Naive thymus-derived CD4-positive, alpha-beta T cell (primary cell): Measurements from ENCODE around the gene BRS3. TPM values are rescaled to one million over a fixed set of nuclear protein-coding genes. Genes with fewer than 3 reads are reported as not detected.

Experiments
- ATAC-seq: fragments of 150-1000 bp; cut with Tn5 transposase; 2 replicates; pipeline ENCODE4 v1.10.0; 2021; ENCODE audit warnings: mild to moderate bottlenecking, moderate library complexity
- CTCF ChIA-PET: fragments of 350-600 bp; sonication (Branson Sonifier 250); formaldehyde crosslinking; loops from one replicate; lab custom pipeline; 2021; ENCODE audit warnings: antibody characterized with exemption; lab: Charles Lee
- POLR2A ChIA-PET: fragments of 350-600 bp; sonication (Branson Sonifier 250); formaldehyde crosslinking; loops from one replicate; lab custom pipeline; 2021; ENCODE audit warnings: antibody characterized with exemption, inconsistent platforms; lab: Charles Lee
- DNase-seq, 9 donors: peaks; one replicate each; pipeline versions ENCODE4 v3.0.0 to v3.0.0-alpha.2; 2020 to 2022; ENCODE audit warnings: mixed read lengths in 1 of 9
- H3K27ac ChIP-seq: one replicate; pipeline ENCODE4 v1.7.0; 2013; ENCODE audit warnings: mild to moderate bottlenecking, low read depth, low read length, moderate library complexity
- H3K27me3 ChIP-seq, 2 donors: one replicate each; pipeline ENCODE4 v1.7.0; 2013; ENCODE audit warnings: low read length in 2 of 2, mild to moderate bottlenecking in 2 of 2, moderate library complexity in 2 of 2; ENCODE audit not compliant: control insufficient read depth in 2 of 2, insufficient read depth in 2 of 2
- H3K36me3 ChIP-seq, 3 experiments: 1 replicate in 2 of 3; 2 replicates in 1 of 3; pipeline ENCODE4 v1.7.0; 2013; ENCODE audit warnings: low read length in 3 of 3, mild to moderate bottlenecking in 3 of 3, moderate library complexity in 1 of 3; ENCODE audit not compliant: insufficient read depth in 3 of 3, control insufficient read depth in 2 of 3
- H3K4me1 ChIP-seq, 2 donors: one replicate each; pipeline ENCODE4 v1.7.0; 2013; ENCODE audit warnings: low read length in 2 of 2, mild to moderate bottlenecking in 2 of 2, moderate library complexity in 1 of 2; ENCODE audit not compliant: control insufficient read depth in 2 of 2, insufficient read depth in 2 of 2
- H3K4me3 ChIP-seq: 2 replicates; pipeline ENCODE4 v1.7.0; 2013; ENCODE audit warnings: mild to moderate bottlenecking, low read length
- H3K9me3 ChIP-seq, 3 experiments: 1 replicate in 2 of 3; 2 replicates in 1 of 3; pipeline ENCODE4 v1.7.0; 2013; ENCODE audit warnings: low read length in 3 of 3; ENCODE audit not compliant: control insufficient read depth in 2 of 3
- H3K27ac Mint-ChIP-seq, 9 donors: one replicate each; pipeline ENCODE4 v1.8.0; 2020 to 2022; ENCODE audit warnings: mixed read lengths in 9 of 9, mild to moderate bottlenecking in 8 of 9, moderate library complexity in 5 of 9, inconsistent platforms in 2 of 9
- H3K27me3 Mint-ChIP-seq, 5 donors: one replicate each; pipeline ENCODE4 v1.8.0; 2021 to 2022; ENCODE audit warnings: mixed read lengths in 5 of 5, mild to moderate bottlenecking in 1 of 5
- H3K36me3 Mint-ChIP-seq, 5 donors: one replicate each; pipeline ENCODE4 v1.8.0; 2020 to 2022; ENCODE audit warnings: mixed read lengths in 5 of 5, mild to moderate bottlenecking in 3 of 5, inconsistent platforms in 1 of 5
- H3K4me1 Mint-ChIP-seq, 7 donors: one replicate each; pipeline ENCODE4 v1.8.0; 2020 to 2022; ENCODE audit warnings: mixed read lengths in 7 of 7, mild to moderate bottlenecking in 3 of 7, inconsistent platforms in 1 of 7
- H3K4me3 Mint-ChIP-seq, 10 donors: one replicate each; pipeline ENCODE4 v1.8.0; 2020 to 2022; ENCODE audit warnings: mild to moderate bottlenecking in 10 of 10, mixed read lengths in 10 of 10, moderate library complexity in 6 of 10, inconsistent platforms in 2 of 10
- H3K9me3 Mint-ChIP-seq, 11 donors: one replicate each; pipeline ENCODE4 v1.8.0; 2020 to 2022; ENCODE audit warnings: mixed read lengths in 11 of 11, mild to moderate bottlenecking in 4 of 11, inconsistent platforms in 1 of 11, moderate library complexity in 1 of 11
- intact Hi-C, 2 donors: fragments of 100-400 bp; cut with micrococcal nuclease; formaldehyde crosslinking; loops; one replicate each; pipeline ENCODE4 v1.15.1; 2023
- polyA plus RNA-seq, 2 donors: library from polyadenylated mRNA; unstranded; fragments of 300-500 nt; fragmentation: Illumina TruSeq; gene quantifications; one replicate each; pipeline ENCODE4 v1.2.3, GENCODE V29; 2021
- total RNA-seq, 6 experiments: library from RNA in 5 of 6; stranded (reverse) in 5 of 6; gene quantifications; 1 replicate in 5 of 6; 2 replicates in 1 of 6; pipeline ENCODE4 v1.2.3 and lab custom pipeline; 2021 to 2026

Gene BRS3
- total and polyA plus RNA-seq, 7 experiments from 2014 or later: not detected

- Mint-ChIP-seq H3K4me1 (no peaks in the 10 kb centered on the region), H3K27ac (no peak overlapping the region), H3K9me3 (peaks cover 0 to 2% (median 0%) of the 10 kb centered on the region in 11 donors), H3K4me3 (no peak overlapping the region), H3K27me3 (peaks cover 0 to 5% (median 0%) of the 10 kb centered on the region in 5 donors), H3K36me3 (peaks cover 0 to 3% (median 0%) of the 10 kb centered on the region in 5 donors)
- ATAC-seq (no peak), DNase-seq (no peak)
- H3K36me3 ChIP-seq: no peaks in the 10 kb centered on the region
- H3K4me3 ChIP-seq: no peak overlapping the region
- no peaks in the 10 kb centered on the region for H3K9me3 ChIP-seq
- POLR2A ChIA-PET: no interaction called here
- no peaks in the 10 kb centered on the region for H3K27me3 ChIP-seq
- intact Hi-C loops: no loop called here
- CTCF ChIA-PET: no interaction called here
- H3K4me1 ChIP-seq: no peaks in the 10 kb centered on the region
- no peak overlapping the region for H3K27ac ChIP-seq
Observed at GRCh38 chrX:136468391-136469103, 19.2 kb upstream of the BRS3 start.

- Mint-ChIP-seq H3K27ac (peak overlapping the region in 1 of 9 donors; percentile 33), H3K9me3 (peaks cover 0 to 2% (median 0%) of the 10 kb centered on the region in 11 donors), H3K36me3 (peaks cover 0 to 3% (median 0%) of the 10 kb centered on the region in 5 donors), H3K4me3 (no peak overlapping the region), H3K4me1 (peaks cover 0 to 4% (median 0%) of the 10 kb centered on the region in 7 donors), H3K27me3 (no peaks in the 10 kb centered on the region)
- Histone ChIP-seq H3K4me3 (no peak overlapping the region), H3K9me3 (no peaks in the 10 kb centered on the region), H3K27me3 (no peaks in the 10 kb centered on the region), H3K4me1 (no peaks in the 10 kb centered on the region), H3K36me3 (no peaks in the 10 kb centered on the region), H3K27ac (no peak overlapping the region)
- DNase-seq (no peak), ATAC-seq (no peak)
- ChIA-PET CTCF (no interaction called here), POLR2A (no interaction called here)
- intact Hi-C loops: no loop called here
Observed at GRCh38 chrX:136473663-136474062, 14.1 kb upstream of the BRS3 start.

GRCh38 chrX:136475236-136475635 lies 12.5 kb upstream of the BRS3 start:
- no peaks in the 10 kb centered on the region for H3K27me3 Mint-ChIP-seq
- H3K27ac Mint-ChIP-seq: no peak overlapping the region
- ChIA-PET CTCF (interaction anchor here (0.6 to 1.1 kb wide), 2 partner anchors 8 to 9 kb away, joined by 3 read pairs; no protein-coding TSS in a partner anchor), POLR2A (no interaction called here)
- H3K4me3 ChIP-seq: no peak overlapping the region
- H3K4me3 Mint-ChIP-seq: no peak overlapping the region
- ATAC-seq (no peak), DNase-seq (no peak)
- H3K36me3 Mint-ChIP-seq: peaks cover 0 to 3% (median 0%) of the 10 kb centered on the region in 5 donors
- intact Hi-C loops: no loop called here
- H3K36me3 ChIP-seq: no peaks in the 10 kb centered on the region
- no peak overlapping the region for H3K27ac ChIP-seq
- H3K4me1 ChIP-seq: no peaks in the 10 kb centered on the region
- no peaks in the 10 kb centered on the region for H3K9me3 ChIP-seq
- H3K27me3 ChIP-seq: no peaks in the 10 kb centered on the region
- peaks cover 0 to 2% (median 0%) of the 10 kb centered on the region in 11 donors for H3K9me3 Mint-ChIP-seq
- H3K4me1 Mint-ChIP-seq: peaks cover 0 to 4% (median 0%) of the 10 kb centered on the region in 7 donors

- no peak for DNase-seq
- Histone ChIP-seq H3K9me3 (no peaks in the 10 kb centered on the region), H3K4me1 (no peaks in the 10 kb centered on the region), H3K4me3 (no peak overlapping the region), H3K27me3 (no peaks in the 10 kb centered on the region), H3K36me3 (no peaks in the 10 kb centered on the region), H3K27ac (no peak overlapping the region)
- Mint-ChIP-seq H3K27ac (no peak overlapping the region), H3K4me1 (peaks cover 0 to 4% (median 0%) of the 10 kb centered on the region in 7 donors), H3K9me3 (peaks cover 0 to 2% (median 0%) of the 10 kb centered on the region in 11 donors), H3K4me3 (no peak overlapping the region), H3K27me3 (no peaks in the 10 kb centered on the region), H3K36me3 (peaks cover 0 to 3% (median 0%) of the 10 kb centered on the region in 5 donors)
- intact Hi-C loops: no loop called here
- ATAC-seq: no peak
- CTCF ChIA-PET: no interaction called here
- POLR2A ChIA-PET: no interaction called here
Observed at GRCh38 chrX:136476501-136476900, 11.2 kb upstream of the BRS3 start.

GRCh38 chrX:136477026-136477425 lies 10.7 kb upstream of the BRS3 start:
- no peak for ATAC-seq
- CTCF ChIA-PET: no interaction called here

GRCh38 chrX:136480383-136480782 lies 7.4 kb upstream of the BRS3 start:
- CTCF ChIA-PET: no interaction called here
- H3K4me1 Mint-ChIP-seq: peaks cover 0 to 4% (median 0%) of the 10 kb centered on the region in 7 donors
- no peaks in the 10 kb centered on the region for H3K36me3 Mint-ChIP-seq
- Histone ChIP-seq H3K27me3 (no peaks in the 10 kb centered on the region), H3K4me3 (no peak overlapping the region), H3K9me3 (no peaks in the 10 kb centered on the region), H3K36me3 (no peaks in the 10 kb centered on the region), H3K27ac (no peak overlapping the region), H3K4me1 (no peaks in the 10 kb centered on the region)
- ATAC-seq (no peak), DNase-seq (no peak)
- intact Hi-C loops: no loop called here
- POLR2A ChIA-PET: no interaction called here
- peaks cover 0 to 1% (median 0%) of the 10 kb centered on the region in 11 donors for H3K9me3 Mint-ChIP-seq
- H3K4me3 Mint-ChIP-seq: no peak overlapping the region
- H3K27me3 Mint-ChIP-seq: peaks cover 0 to 18% (median 0%) of the 10 kb centered on the region in 5 donors
- H3K27ac Mint-ChIP-seq: no peak overlapping the region

More at GRCh38 chrX:136477026-136477425, 10.7 kb upstream of the BRS3 start:
- Mint-ChIP-seq H3K27me3 (no peaks in the 10 kb centered on the region), H3K9me3 (peaks cover 0 to 2% (median 0%) of the 10 kb centered on the region in 11 donors), H3K4me3 (no peak overlapping the region), H3K27ac (no peak overlapping the region), H3K4me1 (peaks cover 0 to 4% (median 0%) of the 10 kb centered on the region in 7 donors), H3K36me3 (peaks cover 0 to 1% (median 0%) of the 10 kb centered on the region in 5 donors)
- H3K4me1 ChIP-seq: no peaks in the 10 kb centered on the region
- no peaks in the 10 kb centered on the region for H3K27me3 ChIP-seq
- POLR2A ChIA-PET: no interaction called here
- no peak overlapping the region for H3K4me3 ChIP-seq
- H3K36me3 ChIP-seq: no peaks in the 10 kb centered on the region
- intact Hi-C loops: no loop called here
- H3K9me3 ChIP-seq: no peaks in the 10 kb centered on the region
- DNase-seq: no peak
- H3K27ac ChIP-seq: no peak overlapping the region

- H3K9me3 ChIP-seq: no peaks in the 10 kb centered on the region
- no peak overlapping the region for H3K27ac ChIP-seq
- Mint-ChIP-seq H3K4me1 (no peaks in the 10 kb centered on the region), H3K36me3 (no peaks in the 10 kb centered on the region), H3K9me3 (peaks cover 0 to 2% (median 0%) of the 10 kb centered on the region in 11 donors), H3K27me3 (peaks cover 5 to 67% (median 16%) of the 10 kb centered on the region in 5 donors), H3K4me3 (no peak overlapping the region), H3K27ac (no peak overlapping the region)
- intact Hi-C loops: no loop called here
- H3K27me3 ChIP-seq: no peaks in the 10 kb centered on the region
- CTCF ChIA-PET: no interaction called here
- H3K4me3 ChIP-seq: no peak overlapping the region
- ATAC-seq (no peak), DNase-seq (no peak)
- no peaks in the 10 kb centered on the region for H3K4me1 ChIP-seq
- POLR2A ChIA-PET: no interaction called here
- no peaks in the 10 kb centered on the region for H3K36me3 ChIP-seq
Observed at GRCh38 chrX:136488706-136489105, 959 bp downstream of the BRS3 start.
